OCI-LY3 (cell line): ENCODE measurements around the gene AKNA.

Experiments
- CTCF ChIP-seq: fragments of 200-600, 300-600 bp; sonication (generic); IDR thresholded peaks from 2 replicates; pipeline ENCODE4 v1.5.1; 2014; ENCODE audit warnings: antibody characterized with exemption, low read length, low read depth
- EZH2phosphoT487 ChIP-seq: fragments of 200-600 bp; shearing (Covaris generic); IDR thresholded peaks from 2 replicates; pipeline ENCODE4 v1.6.1; 2018; ENCODE audit warnings: antibody characterized with exemption, mixed run types, low read depth

- TF ChIP-seq CTCF = no peak
- no peak for TF ChIP-seq EZH2phosphoT487
Measured at GRCh38 chr9:114413861-114414301, 26.1 kb upstream of the AKNA start.
